ENCODE results near the gene CERS6.
A peak's percentile ranks its signal among the peaks of the same experiment; 100 is the strongest.

- TF ChIP-seq ZBTB33 (IDR thresholded peaks at IDR 0.05): peak; percentile 17
- no peak for TF ChIP-seq HNF4G (IDR thresholded peaks at IDR 0.05)
- no peak for TF ChIP-seq GABPA (IDR thresholded peaks at IDR 0.05 in 1 of 2, conservative IDR thresholded peaks at IDR 0.05 in 1 of 2)
- no peak for TF ChIP-seq SP1 (IDR thresholded peaks at IDR 0.05)
- no peak for TF ChIP-seq CTCF (IDR thresholded peaks at IDR 0.05; ENCODE audit: low read depth, low read length, missing input control)
Observed at GRCh38 chr2:168475636-168476035, 19.6 kb downstream of the CERS6 start.

All from liver (tissue), 3 donors.